PC-3 (cell line): ENCODE data around the gene LHFPL6. TPM values are rescaled to one million over a fixed set of nuclear protein-coding genes. Genes with fewer than 3 reads are reported as not detected.

Source experiments
- ATAC-seq: fragments of 200-7000 bp; cut with Tn5 transposase; 2 replicates; pipeline ENCODE4 v1.9.1; 2020; ENCODE audit warnings: mild to moderate bottlenecking, moderate library complexity
- BruUV-seq: library from RNA; stranded (reverse); fragments of 400-500 nt; replicated peaks from 2 replicates; lab custom pipeline; 2021; lab: Mats Ljungman, UMichigan
- CTCF ChIA-PET: fragments of 300-600 bp; sonication (Branson Sonifier 250); formaldehyde crosslinking; loops from one replicate; lab custom pipeline; 2022; ENCODE audit warnings: antibody characterized with exemption; lab: Charles Lee
- POLR2A ChIA-PET: fragments of 300-600 bp; sonication (Branson Sonifier 250); formaldehyde crosslinking; loops from one replicate; lab custom pipeline; 2022; ENCODE audit warnings: antibody characterized with exemption; ENCODE audit not compliant: unreplicated experiment; lab: Charles Lee
- DNase-seq: peaks from one replicate; pipeline ENCODE4 v3.0.0-alpha.2; 2015
- H2AFZ ChIP-seq: fragments of 300-600 bp; sonication (generic); 2 replicates; pipeline ENCODE4 v1.6.0; 2016; ENCODE audit warnings: antibody characterized with exemption, low read length
- H3F3A ChIP-seq: fragments of 300-600 bp; sonication (generic); one replicate; pipeline ENCODE4 v1.6.0; 2017; ENCODE audit warnings: antibody characterized with exemption, low read length, control low read depth, mild to moderate bottlenecking; ENCODE audit not compliant: unreplicated experiment
- H3K27ac ChIP-seq: fragments of 300-600 bp; sonication (generic); 2 replicates; pipeline ENCODE4 v1.5.1; 2016; ENCODE audit warnings: mild to moderate bottlenecking, low read length
- H3K27me3 ChIP-seq: fragments of 300-600 bp; sonication (generic); 2 replicates; pipeline ENCODE4 v1.6.1; 2016; ENCODE audit warnings: low read length, mixed read lengths
- H3K36me3 ChIP-seq: fragments of 300-600 bp; sonication (generic); 2 replicates; pipeline ENCODE4 v1.6.1; 2016; ENCODE audit warnings: low read depth, mixed run types, low read length, mixed read lengths
- H3K4me1 ChIP-seq: fragments of 300-600 bp; sonication (generic); 2 replicates; pipeline ENCODE4 v1.5.1; 2016; ENCODE audit warnings: low read length; ENCODE audit not compliant: insufficient read depth
- H3K4me2 ChIP-seq: fragments of 300-600 bp; sonication (generic); 2 replicates; pipeline ENCODE4 v1.6.0; 2016; ENCODE audit warnings: low read length
- H3K4me3 ChIP-seq: fragments of 300-600 bp; sonication (generic); 2 replicates; pipeline ENCODE4 v1.5.1; 2016; ENCODE audit warnings: mild to moderate bottlenecking, low read length, mixed read lengths
- H3K79me2 ChIP-seq: fragments of 300-600 bp; sonication (generic); 2 replicates; pipeline ENCODE4 v1.6.1; 2017; ENCODE audit warnings: low read length, mixed read lengths
- H3K9ac ChIP-seq: fragments of 300-600 bp; sonication (generic); 2 replicates; pipeline ENCODE4 v1.6.0; 2016; ENCODE audit warnings: mild to moderate bottlenecking, low read length
- H3K9me2 ChIP-seq: fragments of 300-600 bp; sonication (generic); replicated peaks from 2 replicates; pipeline ENCODE4 v1.6.1; 2016; ENCODE audit warnings: mixed run types, low read length, mixed read lengths
- H3K9me3 ChIP-seq: fragments of 300-600 bp; sonication (generic); 2 replicates; pipeline ENCODE4 v1.6.1; 2016; ENCODE audit warnings: low read length, mixed read lengths
- H4K20me1 ChIP-seq: fragments of 300-600 bp; sonication (generic); 2 replicates; pipeline ENCODE4 v1.6.1; 2016; ENCODE audit warnings: low read length, mixed read lengths
- EZH2 ChIP-seq: fragments of 300-600 bp; sonication (generic); IDR thresholded peaks from one replicate; pipeline ENCODE4 v1.6.1; 2017; ENCODE audit warnings: antibody characterized with exemption, mild to moderate bottlenecking, low read length; ENCODE audit not compliant: unreplicated experiment
- EZH2phosphoT487 ChIP-seq: fragments of 300-600 bp; sonication (generic); IDR thresholded peaks from 2 replicates; pipeline ENCODE4 v1.6.1; 2018; ENCODE audit warnings: mild to moderate bottlenecking, antibody characterized with exemption, low read length, borderline replicate concordance
- intact Hi-C: fragments of 100-400 bp; cut with micrococcal nuclease; formaldehyde crosslinking; loops from 2 replicates; pipeline ENCODE4 v1.9.0; 2023
- total RNA-seq: library from RNA; depleted of rRNA; stranded (reverse); fragments of >200 nt; gene quantifications from 2 replicates; pipeline ENCODE4 v1.2.3, GENCODE V29; 2014
- TF ChIP-seq, protein P1 (sequence below): fragments of 300-600 bp; sonication (generic); conservative IDR thresholded peaks from 2 replicates; pipeline ENCODE4 v1.5.1; 2017; ENCODE audit warnings: antibody characterized with exemption, low read depth, mild to moderate bottlenecking, low read length

LHFPL6 gene
- total RNA-seq, 1 experiment from 2014 or later = 7.8 TPM

DNA sequence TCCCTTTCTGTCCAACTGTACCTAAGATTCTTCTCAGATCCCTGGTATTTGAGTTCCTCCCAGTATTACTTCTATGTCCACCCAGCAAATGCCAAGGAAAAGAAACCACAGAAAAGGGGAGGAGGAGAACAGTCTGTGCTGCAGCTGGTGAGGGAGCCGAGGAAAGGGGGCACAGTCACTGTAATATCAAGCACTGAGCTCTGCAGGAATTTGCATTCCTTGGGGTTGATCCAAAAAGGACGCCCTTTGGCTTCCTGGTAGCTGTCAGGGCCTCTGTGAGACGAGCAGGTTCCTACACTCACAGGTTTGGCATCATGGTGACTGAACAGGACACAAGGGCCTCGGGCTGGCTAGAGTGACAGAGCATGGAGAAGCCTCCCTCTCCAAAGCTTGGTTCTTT, 291.4 kb downstream of the LHFPL6 start:
- intact Hi-C loops = no loop called here
- H3K9me3 ChIP-seq = no peaks in the 10 kb centered on the region
- no peak for DNase-seq
- no peaks in the 10 kb centered on the region for H3K79me2 ChIP-seq
- no peak overlapping the region for H3K4me3 ChIP-seq
- H3K27me3 ChIP-seq = no peaks in the 10 kb centered on the region; the same call in 1 of the 2 replicates
- H3K9ac ChIP-seq = no peak overlapping the region
- no TSS peak for BruUV-seq
- no peak overlapping the region for H3K4me2 ChIP-seq
- no peaks in the 10 kb centered on the region for H3K36me3 ChIP-seq
- no peaks in the 10 kb centered on the region for H3K9me2 ChIP-seq
- CTCF ChIA-PET = no interaction called here
- H4K20me1 ChIP-seq = no peaks in the 10 kb centered on the region
- no peak overlapping the region for H2AFZ ChIP-seq
- H3K4me1 ChIP-seq = no peaks in the 10 kb centered on the region
- H3K27ac ChIP-seq = no peak overlapping the region
- no peak for TF ChIP-seq EZH2phosphoT487
- no peaks in the 10 kb centered on the region for H3F3A ChIP-seq
- no peak for ATAC-seq
- POLR2A ChIA-PET = no interaction called here

DNA sequence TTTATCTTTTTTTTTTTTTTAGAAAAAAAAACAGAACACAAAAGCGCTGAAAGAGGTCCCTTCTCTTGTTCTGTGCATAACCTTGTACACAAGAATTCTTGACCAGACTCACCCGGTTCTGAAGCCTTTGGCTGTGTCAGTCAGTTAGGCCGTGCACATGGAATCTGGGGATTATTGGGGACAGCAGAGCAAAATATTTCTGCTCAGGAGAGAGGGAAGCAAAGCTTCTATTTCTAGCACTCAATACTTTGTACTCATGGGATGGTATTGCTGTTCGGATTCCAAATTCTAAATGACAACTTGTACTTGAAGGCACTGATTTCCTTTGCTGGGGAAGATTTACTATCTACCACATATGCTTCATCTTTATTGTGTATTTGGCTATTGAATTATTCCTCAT, 292.0 kb downstream of the LHFPL6 start:
- no peak overlapping the region for H3K9ac ChIP-seq
- no peaks in the 10 kb centered on the region for H3F3A ChIP-seq
- H3K79me2 ChIP-seq = no peaks in the 10 kb centered on the region
- H3K4me1 ChIP-seq = no peaks in the 10 kb centered on the region
- H2AFZ ChIP-seq = no peak overlapping the region
- TF ChIP-seq, protein P1, sequence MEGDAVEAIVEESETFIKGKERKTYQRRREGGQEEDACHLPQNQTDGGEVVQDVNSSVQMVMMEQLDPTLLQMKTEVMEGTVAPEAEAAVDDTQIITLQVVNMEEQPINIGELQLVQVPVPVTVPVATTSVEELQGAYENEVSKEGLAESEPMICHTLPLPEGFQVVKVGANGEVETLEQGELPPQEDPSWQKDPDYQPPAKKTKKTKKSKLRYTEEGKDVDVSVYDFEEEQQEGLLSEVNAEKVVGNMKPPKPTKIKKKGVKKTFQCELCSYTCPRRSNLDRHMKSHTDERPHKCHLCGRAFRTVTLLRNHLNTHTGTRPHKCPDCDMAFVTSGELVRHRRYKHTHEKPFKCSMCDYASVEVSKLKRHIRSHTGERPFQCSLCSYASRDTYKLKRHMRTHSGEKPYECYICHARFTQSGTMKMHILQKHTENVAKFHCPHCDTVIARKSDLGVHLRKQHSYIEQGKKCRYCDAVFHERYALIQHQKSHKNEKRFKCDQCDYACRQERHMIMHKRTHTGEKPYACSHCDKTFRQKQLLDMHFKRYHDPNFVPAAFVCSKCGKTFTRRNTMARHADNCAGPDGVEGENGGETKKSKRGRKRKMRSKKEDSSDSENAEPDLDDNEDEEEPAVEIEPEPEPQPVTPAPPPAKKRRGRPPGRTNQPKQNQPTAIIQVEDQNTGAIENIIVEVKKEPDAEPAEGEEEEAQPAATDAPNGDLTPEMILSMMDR = no peak
- TF ChIP-seq EZH2phosphoT487 (no peak), EZH2 (no peak)
- H3K36me3 ChIP-seq = no peaks in the 10 kb centered on the region
- DNase-seq (no peak), ATAC-seq (no peak)
- H3K27ac ChIP-seq = no peak overlapping the region
- H3K9me3 ChIP-seq = no peaks in the 10 kb centered on the region
- no peaks in the 10 kb centered on the region for H4K20me1 ChIP-seq
- H3K27me3 ChIP-seq = no peaks in the 10 kb centered on the region; the same call in 1 of the 2 replicates
- CTCF ChIA-PET = no interaction called here
- no TSS peak for BruUV-seq
- no peak overlapping the region for H3K4me3 ChIP-seq
- POLR2A ChIA-PET = no interaction called here
- intact Hi-C loops = no loop called here
- no peak overlapping the region for H3K4me2 ChIP-seq
- no peaks in the 10 kb centered on the region for H3K9me2 ChIP-seq

DNA sequence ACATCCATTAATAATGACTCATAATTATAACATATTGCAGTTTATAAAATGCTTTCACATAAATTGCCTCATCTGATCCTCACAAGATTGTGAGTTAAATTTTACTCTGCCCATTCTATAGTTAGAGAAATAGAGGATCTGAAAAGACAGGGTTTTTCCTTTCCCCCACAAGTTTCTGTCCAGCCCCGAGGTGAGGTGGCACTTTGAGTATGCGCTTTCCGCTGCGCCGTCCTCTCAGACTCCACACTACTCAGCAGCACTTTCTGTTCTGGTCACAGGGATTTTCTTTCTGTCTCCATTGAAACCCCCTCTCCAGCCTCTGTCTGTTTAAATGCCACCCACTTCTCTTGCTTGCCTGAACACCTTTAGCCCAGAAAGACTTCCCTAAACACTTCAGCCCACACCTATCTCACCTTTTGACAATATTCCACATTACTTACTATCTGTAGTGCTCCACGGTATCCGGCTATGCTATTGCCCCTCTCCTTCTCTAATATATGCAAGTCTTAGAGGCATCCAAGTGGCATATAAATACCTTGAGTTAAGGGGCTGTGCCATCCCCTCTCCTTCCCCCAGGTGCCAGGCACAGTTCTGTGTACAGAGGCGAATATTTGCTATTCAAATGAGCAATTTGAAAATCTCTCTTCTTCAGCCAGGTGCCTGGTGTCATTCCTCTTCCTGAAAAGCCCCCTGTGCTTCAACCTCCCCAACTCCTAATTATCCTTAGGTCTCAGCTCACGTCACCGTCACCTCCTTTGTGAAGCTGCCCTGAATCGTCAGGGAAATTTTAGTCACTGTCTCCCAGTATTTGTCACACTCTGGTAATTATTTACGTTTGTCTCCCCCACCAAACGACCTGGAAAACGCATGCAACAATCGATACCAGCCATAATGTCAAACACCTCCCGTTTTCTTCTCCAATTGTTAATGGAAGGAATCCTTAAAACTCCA, 296.1 kb downstream of the LHFPL6 start:
- Histone ChIP-seq H3K79me2 (no peaks in the 10 kb centered on the region), H3F3A (no peaks in the 10 kb centered on the region), H3K4me1 (no peaks in the 10 kb centered on the region), H3K9me3 (no peaks in the 10 kb centered on the region), H2AFZ (no peak overlapping the region), H3K9me2 (no peaks in the 10 kb centered on the region), H3K4me2 (no peak overlapping the region), H4K20me1 (no peaks in the 10 kb centered on the region), H3K27me3 (no peaks in the 10 kb centered on the region; the same call in 1 of the 2 replicates), H3K27ac (no peak overlapping the region), H3K4me3 (no peak overlapping the region), H3K9ac (no peak overlapping the region), H3K36me3 (no peaks in the 10 kb centered on the region)
- DNase-seq = no peak
- CTCF ChIA-PET = no interaction called here
- POLR2A ChIA-PET = no interaction called here
- intact Hi-C loops = no loop called here
- TF ChIP-seq EZH2 (no peak), EZH2phosphoT487 (no peak)
- TF ChIP-seq, protein P1 = no peak
- BruUV-seq = no TSS peak
- peak; percentile 13; the same call in 1 of the 2 replicates for ATAC-seq
